GM12892 (cell line): ENCODE results near the gene GNAI1.

ENCODE experiments used
- DNase-seq: peaks from one replicate; pipeline ENCODE4 v3.0.0; 2011; ENCODE audit not compliant: insufficient read length
- FAIRE-seq: peaks from 2 replicates; lab custom pipeline; 2011; peaks lifted over from hg19 to GRCh38; lab: Jason Lieb, UNC
- POLR2A ChIP-seq: IDR thresholded peaks from 2 replicates; pipeline ENCODE4 v1.6.1; 2011; ENCODE audit warnings: low read depth, low read length, control low read depth
- POLR2AphosphoS5 ChIP-seq: IDR thresholded peaks from 2 replicates; pipeline ENCODE4 v1.6.1; 2011; ENCODE audit warnings: low read depth, low read length, control low read depth
- TAF1 ChIP-seq: IDR thresholded peaks from 2 replicates; pipeline ENCODE4 v1.6.1; 2011; ENCODE audit warnings: low read depth, mild to moderate bottlenecking, control low read depth, low read length, borderline replicate concordance

Gene GNAI1

DNA sequence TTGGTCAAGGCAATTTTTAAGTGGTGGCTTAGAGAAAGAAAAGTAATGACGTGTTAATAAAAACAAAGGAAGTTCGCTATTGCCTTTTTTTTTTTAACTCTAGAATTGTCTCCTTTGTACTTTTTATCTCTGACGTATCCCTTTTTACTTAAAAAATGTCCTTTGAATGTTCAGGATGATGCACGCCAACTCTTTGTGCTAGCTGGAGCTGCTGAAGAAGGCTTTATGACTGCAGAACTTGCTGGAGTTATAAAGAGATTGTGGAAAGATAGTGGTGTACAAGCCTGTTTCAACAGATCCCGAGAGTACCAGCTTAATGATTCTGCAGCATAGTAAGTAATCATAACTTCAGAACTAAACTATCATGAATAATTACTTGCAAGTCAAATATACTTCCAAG, 64.4 kb downstream of the GNAI1 start:
- FAIRE-seq (no peak), DNase-seq (no peak)
- TF ChIP-seq POLR2A (no peak), TAF1 (no peak), POLR2AphosphoS5 (no peak)

DNA sequence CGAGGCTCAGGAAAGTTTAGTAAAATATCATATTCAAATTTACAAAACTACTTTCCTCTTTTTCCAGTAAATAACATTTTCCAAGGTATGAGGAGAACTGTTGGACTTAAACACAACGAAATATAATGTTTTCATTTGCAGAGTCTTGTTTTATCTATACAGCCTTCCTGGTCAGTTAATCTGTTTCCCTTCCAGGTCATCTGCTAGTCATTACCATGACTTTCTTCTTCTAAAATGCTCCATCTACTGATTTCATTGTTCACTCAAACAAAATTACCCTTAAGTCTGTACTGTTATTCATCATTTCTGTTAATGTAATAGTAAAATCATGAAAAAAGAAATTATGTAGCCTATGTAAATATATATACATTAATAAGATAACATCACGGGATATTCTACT, 69.8 kb downstream of the GNAI1 start:
- no peak for DNase-seq
- no peak for FAIRE-seq
- TF ChIP-seq POLR2AphosphoS5 (no peak), POLR2A (no peak), TAF1 (no peak)

DNA sequence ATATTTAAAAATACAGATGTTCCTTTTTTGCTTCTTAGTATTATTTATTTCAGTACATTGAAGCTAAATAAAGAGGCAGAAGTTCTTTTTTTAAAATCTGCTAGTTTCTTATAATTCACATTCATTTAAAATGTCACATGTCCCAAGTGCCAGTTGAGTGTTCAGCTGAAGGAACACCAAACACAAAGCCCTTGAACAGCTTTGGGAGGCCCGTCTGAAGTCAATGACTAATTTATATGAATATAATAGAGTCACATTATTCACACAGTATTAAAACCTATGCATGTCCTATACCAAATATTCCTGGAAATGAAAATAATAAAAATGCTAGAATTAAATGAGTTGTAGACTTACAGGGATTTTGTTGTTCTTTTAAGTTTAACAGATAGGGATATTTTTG, 70.3 kb downstream of the GNAI1 start:
- TF ChIP-seq POLR2A: no peak
- TF ChIP-seq TAF1: no peak
- TF ChIP-seq POLR2AphosphoS5: no peak
- FAIRE-seq (no peak), DNase-seq (no peak)

DNA sequence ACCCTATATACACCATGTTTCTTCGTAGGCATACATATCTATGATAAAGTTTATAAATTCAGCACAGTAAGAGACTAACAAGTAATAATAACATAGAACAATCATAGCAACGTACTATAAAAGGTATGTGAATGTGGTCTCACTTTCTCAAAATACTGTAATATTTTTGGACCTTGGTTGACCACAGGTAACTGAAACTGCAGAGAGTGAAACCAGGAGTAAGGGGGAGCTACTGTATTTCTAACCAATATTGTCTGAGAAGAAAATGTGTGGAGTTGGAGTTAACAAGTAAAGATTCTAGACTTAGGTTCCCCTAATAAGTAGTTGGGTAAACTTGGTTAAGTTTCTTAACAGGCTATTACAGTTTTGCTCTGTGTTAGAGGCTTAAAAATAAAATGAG, 72.1 kb downstream of the GNAI1 start:
- TF ChIP-seq POLR2A (no peak), POLR2AphosphoS5 (no peak), TAF1 (no peak)
- DNase-seq (no peak), FAIRE-seq (no peak)

DNA sequence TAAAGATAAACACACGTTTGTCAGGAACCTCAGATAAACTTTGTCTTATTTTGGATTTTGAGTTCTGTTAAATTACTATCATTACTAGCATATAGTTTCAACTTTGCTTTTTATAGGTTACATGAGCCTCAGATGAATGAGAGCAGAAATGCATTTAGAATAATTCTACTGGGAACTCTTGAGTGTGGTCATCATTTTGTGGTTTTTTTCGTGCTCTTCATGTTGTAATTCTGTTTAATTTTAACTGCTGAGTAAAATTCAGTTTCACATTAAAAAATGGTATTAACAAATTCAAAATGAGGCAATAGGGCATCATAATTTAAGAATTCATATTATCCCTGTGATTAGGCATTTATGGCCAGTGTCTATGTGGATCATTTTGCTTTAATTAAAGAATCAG, 72.9 kb downstream of the GNAI1 start:
- TF ChIP-seq POLR2A: no peak
- TF ChIP-seq POLR2AphosphoS5: no peak
- no peak for TF ChIP-seq TAF1
- no peak for FAIRE-seq
- DNase-seq: no peak

DNA sequence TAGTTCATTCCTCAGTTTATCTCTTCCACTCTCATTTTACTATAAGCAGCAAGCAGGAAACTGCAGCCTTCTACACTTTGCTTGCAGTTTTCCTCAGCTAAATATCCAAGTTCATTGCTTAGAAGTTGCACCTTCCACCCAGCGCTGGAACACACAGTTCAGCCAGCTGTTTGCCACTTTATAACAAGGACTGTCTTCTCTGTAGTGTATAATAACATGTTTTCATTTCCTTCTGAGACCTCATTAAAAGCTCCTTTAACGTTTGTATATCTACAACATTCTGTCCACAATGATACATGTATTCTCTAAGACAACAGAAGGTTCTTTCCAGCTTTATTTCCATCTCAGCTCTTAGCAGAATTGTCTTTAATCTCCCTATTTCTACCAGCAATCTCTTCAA, 74.1 kb downstream of the GNAI1 start:
- TF ChIP-seq TAF1: no peak
- TF ChIP-seq POLR2AphosphoS5: no peak
- no peak for TF ChIP-seq POLR2A
- FAIRE-seq (no peak), DNase-seq (no peak)

DNA sequence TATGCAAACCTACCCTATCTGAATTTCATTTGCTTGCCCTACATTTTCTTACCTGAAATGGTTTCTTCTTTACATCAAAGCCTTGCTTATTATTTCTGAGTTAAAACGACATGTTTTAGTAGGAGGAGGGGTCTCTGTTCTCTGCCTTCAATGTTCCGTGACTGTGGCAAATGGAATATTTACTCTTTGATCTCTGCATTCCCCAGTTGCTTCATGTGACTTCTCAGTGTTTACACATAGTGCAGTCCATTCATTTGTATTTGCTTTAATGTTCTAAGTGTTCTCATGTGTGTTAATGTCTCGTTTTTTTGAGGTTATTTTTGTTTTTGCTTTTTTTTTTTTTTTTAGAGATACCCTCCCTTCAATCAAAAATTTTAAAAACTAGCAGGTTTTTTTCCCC, 75.8 kb downstream of the GNAI1 start:
- FAIRE-seq (no peak), DNase-seq (no peak)
- TF ChIP-seq TAF1 (no peak), POLR2A (no peak), POLR2AphosphoS5 (no peak)

DNA sequence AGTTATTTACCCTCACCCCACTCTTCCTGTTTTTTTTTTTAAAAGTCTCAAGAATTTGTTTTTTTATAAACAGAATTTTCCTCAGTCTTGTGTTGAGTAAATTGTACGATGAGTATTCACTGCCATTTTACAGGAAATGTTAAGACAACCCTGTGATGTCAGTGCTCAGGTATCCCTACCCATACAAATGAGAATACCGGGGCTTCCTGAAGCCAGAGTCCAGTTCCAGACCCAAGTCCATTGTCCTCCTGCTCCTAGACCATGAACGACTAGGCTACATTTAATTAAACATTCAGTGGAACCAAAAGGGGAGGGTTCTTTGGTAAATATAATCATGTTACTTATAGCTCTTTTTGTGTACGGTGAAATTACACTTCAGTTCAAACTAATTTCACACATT, 79.2 kb downstream of the GNAI1 start:
- no peak for FAIRE-seq

DNA sequence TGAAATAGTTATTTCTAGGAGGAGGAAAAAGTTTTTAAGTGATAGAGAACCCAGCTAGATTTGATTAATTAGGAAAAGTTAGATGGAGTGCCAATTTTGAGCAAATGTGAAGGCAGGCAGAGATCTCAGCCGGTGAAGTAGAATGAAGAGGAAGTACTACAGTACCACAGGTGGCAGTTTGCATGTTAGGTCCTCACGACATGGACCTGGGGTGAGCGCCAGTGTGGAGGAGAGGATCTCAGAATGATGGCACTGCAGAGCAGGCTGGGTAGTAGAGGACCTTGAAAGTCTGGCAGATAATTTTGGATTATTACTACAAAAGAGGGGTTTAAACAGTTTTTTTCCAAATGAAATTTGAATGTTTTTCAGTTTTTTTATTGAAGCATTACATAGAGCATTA, 81.1 kb downstream of the GNAI1 start:
- DNase-seq: no peak
- TF ChIP-seq POLR2A (no peak), POLR2AphosphoS5 (no peak), TAF1 (no peak)
- no peak for FAIRE-seq

More for the DNA sequence above, 79.2 kb downstream of the GNAI1 start:
- DNase-seq: no peak
- TF ChIP-seq POLR2A (no peak), TAF1 (no peak), POLR2AphosphoS5 (no peak)

DNA sequence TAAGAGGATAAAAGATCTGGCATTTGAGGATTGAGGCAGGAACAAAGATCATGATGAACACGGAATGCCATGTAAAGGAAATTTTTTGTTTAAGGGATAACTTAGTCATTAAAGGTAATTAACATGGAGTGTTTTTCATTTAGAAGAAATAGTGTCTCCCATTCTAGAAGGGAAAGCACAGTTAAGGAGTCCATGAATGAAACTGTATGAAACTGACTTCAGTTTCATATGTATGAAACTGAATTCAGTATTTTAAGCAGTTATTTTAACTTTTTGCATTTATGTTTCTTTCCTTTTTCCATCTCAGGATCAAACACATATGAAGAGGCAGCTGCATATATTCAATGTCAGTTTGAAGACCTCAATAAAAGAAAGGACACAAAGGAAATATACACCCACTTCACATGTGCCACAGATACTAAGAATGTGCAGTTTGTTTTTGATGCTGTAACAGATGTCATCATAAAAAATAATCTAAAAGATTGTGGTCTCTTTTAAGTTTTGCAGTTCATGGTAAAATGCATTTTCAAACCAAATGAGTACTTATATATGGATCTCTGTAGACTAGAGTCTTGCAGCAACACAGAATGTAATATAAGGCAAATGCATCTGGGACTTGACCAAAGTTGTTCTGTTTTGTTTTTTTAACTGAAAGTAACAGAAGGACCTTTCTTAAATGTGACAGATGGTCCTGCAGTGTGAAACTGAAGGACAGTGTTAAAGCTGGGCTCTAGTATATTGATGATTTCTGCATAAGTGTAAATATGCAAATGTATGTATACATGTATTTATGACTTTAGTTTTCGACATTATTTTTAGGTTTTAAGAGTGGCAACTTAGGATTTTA, 82.6 kb downstream of the GNAI1 start:
- no peak for FAIRE-seq
- no peak for DNase-seq
- TF ChIP-seq TAF1 (no peak), POLR2A (no peak), POLR2AphosphoS5 (no peak)

DNA sequence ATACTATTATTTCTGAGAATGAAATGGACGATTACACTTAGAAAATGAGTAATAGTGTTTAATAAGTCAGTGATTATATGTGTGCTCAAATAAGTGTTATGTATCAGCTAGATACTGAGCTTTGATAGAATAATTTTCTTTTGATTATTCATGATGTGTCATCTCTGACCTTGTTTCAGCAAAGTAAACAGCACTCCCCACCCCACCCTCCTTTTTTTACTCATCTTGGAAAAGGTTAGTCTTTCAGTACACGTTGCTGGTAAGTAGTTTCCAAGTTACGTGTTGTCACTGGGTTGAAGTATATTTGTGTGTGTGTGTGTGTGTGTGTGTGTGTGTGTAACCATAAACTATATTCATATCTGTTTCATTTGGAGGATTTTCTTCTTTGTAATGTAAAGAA, 84.1 kb downstream of the GNAI1 start:
- FAIRE-seq (no peak), DNase-seq (no peak)
- TF ChIP-seq POLR2A (no peak), TAF1 (no peak), POLR2AphosphoS5 (no peak)

DNA sequence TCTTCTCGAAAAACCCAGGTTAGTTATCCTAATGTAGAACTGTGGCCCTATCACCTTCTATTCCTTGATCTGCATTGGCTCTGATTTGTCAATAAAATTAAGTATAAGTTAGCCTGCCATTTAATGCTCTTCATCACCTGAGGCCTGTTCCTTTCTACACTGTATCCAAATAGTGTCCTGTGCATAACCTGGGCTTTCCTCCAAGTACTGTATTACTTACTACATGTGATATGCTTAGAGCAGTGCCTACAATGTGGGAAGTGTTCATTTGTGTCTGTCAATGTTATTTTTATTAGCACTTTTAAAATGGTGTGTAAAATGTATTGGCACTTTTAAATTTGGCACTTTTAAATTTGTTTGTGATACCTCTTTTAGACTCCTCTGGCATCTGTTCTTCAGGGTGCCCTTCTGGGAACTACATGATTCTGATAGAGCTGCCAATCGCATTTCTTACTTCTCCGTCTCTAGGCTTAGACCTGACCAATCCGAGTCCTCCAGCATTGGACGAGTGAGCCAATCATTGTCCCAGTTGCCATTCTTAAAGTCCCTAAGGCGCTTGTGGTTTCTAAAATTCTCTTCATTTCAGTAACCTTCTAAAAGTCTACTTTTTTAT, 85.5 kb downstream of the GNAI1 start:
- FAIRE-seq (no peak), DNase-seq (no peak)
- TF ChIP-seq POLR2AphosphoS5 (no peak), TAF1 (no peak), POLR2A (no peak)
